ENCODE results near the gene HYOU1. TPM values are rescaled to one million over a fixed set of nuclear protein-coding genes. Genes with fewer than 3 reads are reported as not detected.

Gene HYOU1
- total RNA-seq, 1 experiment from 2014 or later, result 268 TPM

- peak; percentile 92 for ATAC-seq
- H3K4me1 ChIP-seq (ENCODE audit: control insufficient read depth, insufficient read depth, low read length), result peaks cover 21% of the 10 kb centered on the region
- in situ Hi-C loops (cut with HindIII; ENCODE audit: low pct_unique_long_range_greater_than_20kb, low sequenced_read_pairs), result no loop called here
- POLR2A ChIA-PET, result interaction anchor here (0.6 to 1.1 kb wide), 11 partner anchors 10 to 310 kb away, joined by 3 to 20 read pairs (median 5); partner anchors contain the start of genes HMBS, RPS25, TRAPPC4 and VPS11
- H3K36me3 ChIP-seq (ENCODE audit: control insufficient read depth, insufficient read depth, low read length), result 0 out of 2 replicates have a peak, but pooled peaks cover 6% of the 10 kb centered on the region
- DNase-seq (ENCODE audit: low read depth, low spot score), result peak; percentile 94
- intact Hi-C loops (cut with micrococcal nuclease; ENCODE audit: unreplicated experiment), result loop anchor here (2.0 kb wide), 2 partner anchors 93 to 221 kb away; no protein-coding TSS in a partner anchor
- H3K9me3 ChIP-seq (ENCODE audit: control insufficient read depth, insufficient read depth, low read depth, low read length), result no peaks in the 10 kb centered on the region
- CTCF ChIA-PET, result interaction anchor here (0.6 to 1.7 kb wide), 6 partner anchors 11 to 236 kb away, joined by 3 to 16 read pairs (median 4); no protein-coding TSS in a partner anchor
- BruUV-seq (replicated peaks), result no TSS peak
- peak within 1 kb of the TSS; percentile 87 to 90 for H3K4me3 ChIP-seq (ENCODE audit: low read depth in 2 of 2, low read length in 2 of 2)
- H3K27me3 ChIP-seq (ENCODE audit: control insufficient read depth, insufficient read depth, low read length), result no peaks in the 10 kb centered on the region
- H3K27ac ChIP-seq (ENCODE audit: low read length), result peak within 1 kb of the TSS; percentile 99
- TF ChIP-seq POLR2AphosphoS5 (IDR thresholded peaks at IDR 0.05; ENCODE audit: low read depth, low read length) (peak; percentile 74; the same call in 1 of the 2 replicates), CTCF (IDR thresholded peaks at IDR 0.05) (no peak), TCF7L2 (IDR thresholded peaks at IDR 0.05; ENCODE audit: low read depth, low read length) (peak; percentile 68), REST (IDR thresholded peaks at IDR 0.05; ENCODE audit: insufficient read depth in 1 of 2, low read depth in 2 of 2, low read length in 1 of 2) (no peak), SIN3A (IDR thresholded peaks at IDR 0.05; ENCODE audit: borderline replicate concordance, insufficient read depth, low read depth, low read length) (peak; percentile 79)
Measured at GRCh38 chr11:119101759-119102423, 44.9 kb upstream of the HYOU1 start, which contains the start of gene DPAGT1. DPAGT1 (minus strand) TSS chr11:119101853; CDS start chr11:119101655, 198 bp downstream.

GRCh38 chr11:119100994-119101758 lies 44.2 kb upstream of the HYOU1 start:
- CTCF ChIA-PET, result interaction anchor here (0.7 to 1.7 kb wide), 4 partner anchors 25 to 237 kb away, joined by 3 to 16 read pairs (median 4); no protein-coding TSS in a partner anchor

More at GRCh38 chr11:119100994-119101758, 44.2 kb upstream of the HYOU1 start:
- peak overlapping the region; percentile 87 to 90 for H3K4me3 ChIP-seq (ENCODE audit: low read depth in 2 of 2, low read length in 2 of 2)
- in situ Hi-C loops (cut with HindIII; ENCODE audit: low pct_unique_long_range_greater_than_20kb, low sequenced_read_pairs), result no loop called here
- DNase-seq (ENCODE audit: low read depth, low spot score) (no peak), ATAC-seq (peak; percentile 62)
- no peaks in the 10 kb centered on the region for H3K27me3 ChIP-seq (ENCODE audit: control insufficient read depth, insufficient read depth, low read length)
- peaks cover 14% of the 10 kb centered on the region for H3K4me1 ChIP-seq (ENCODE audit: control insufficient read depth, insufficient read depth, low read length)
- H3K36me3 ChIP-seq (ENCODE audit: control insufficient read depth, insufficient read depth, low read length), result 0 out of 2 replicates have a peak, but pooled peaks cover 6% of the 10 kb centered on the region
- intact Hi-C loops (cut with micrococcal nuclease; ENCODE audit: unreplicated experiment), result loop anchor here (2.0 kb wide), 1 partner anchor 222 kb away; no protein-coding TSS in a partner anchor
- POLR2A ChIA-PET, result interaction anchor here (0.6 to 0.8 kb wide), 6 partner anchors 9 to 309 kb away, joined by 3 to 10 read pairs (median 5); no protein-coding TSS in a partner anchor
- peak overlapping the region; percentile 99 for H3K27ac ChIP-seq (ENCODE audit: low read length)
- H3K9me3 ChIP-seq (ENCODE audit: control insufficient read depth, insufficient read depth, low read depth, low read length), result no peaks in the 10 kb centered on the region
- BruUV-seq (replicated peaks), result TSS peak; percentile 80
- TF ChIP-seq SIN3A (IDR thresholded peaks at IDR 0.05; ENCODE audit: borderline replicate concordance, insufficient read depth, low read depth, low read length) (0 out of 2 replicates have a peak, but pooled peaks have one; percentile 54), TCF7L2 (IDR thresholded peaks at IDR 0.05; ENCODE audit: low read depth, low read length) (no peak)
